Panc1 (cell line): ENCODE measurements around the gene UACA. TPM values are rescaled to one million over a fixed set of nuclear protein-coding genes. Genes with fewer than 3 reads are reported as not detected.

Source experiments
- ATAC-seq: fragments of 200-7000 bp; cut with Tn5 transposase; 2 replicates; pipeline ENCODE4 v1.9.1; 2020; ENCODE audit warnings: mild to moderate bottlenecking, moderate library complexity
- BruUV-seq: library from RNA; stranded (reverse); fragments of 400-500 nt; replicated peaks from 2 replicates; lab custom pipeline; 2021; lab: Mats Ljungman, UMichigan
- CTCF ChIA-PET: fragments of 300-600 bp; sonication (Branson Sonifier 250); formaldehyde crosslinking; loops from one replicate; lab custom pipeline; 2022; ENCODE audit warnings: antibody characterized with exemption; lab: Charles Lee
- POLR2A ChIA-PET: fragments of 300-600 bp; sonication (Branson Sonifier 250); formaldehyde crosslinking; loops from one replicate; lab custom pipeline; 2022; ENCODE audit warnings: antibody characterized with exemption; lab: Charles Lee
- DNase-seq: peaks from one replicate; pipeline ENCODE4 v3.0.0-alpha.2; 2010; ENCODE audit warnings: low read depth, low spot score
- H3K27ac ChIP-seq: 2 replicates; pipeline ENCODE4 v1.5.1; 2011; ENCODE audit warnings: mild to moderate bottlenecking, low read length, inconsistent platforms
- H3K27me3 ChIP-seq: fragments of 200-500 bp; sonication (Bioruptor generic); 2 replicates; pipeline ENCODE4 v1.6.0; 2014; ENCODE audit warnings: low read length, inconsistent platforms; ENCODE audit not compliant: control insufficient read depth, insufficient read depth
- H3K36me3 ChIP-seq: fragments of 200-500 bp; sonication (Bioruptor generic); 2 replicates; pipeline ENCODE4 v1.5.1; 2014; ENCODE audit warnings: inconsistent platforms, mild to moderate bottlenecking, low read length, moderate library complexity; ENCODE audit not compliant: control insufficient read depth, insufficient read depth
- H3K4me1 ChIP-seq: 2 replicates; pipeline ENCODE4 v1.5.1; 2011; ENCODE audit warnings: inconsistent platforms, mild to moderate bottlenecking, low read length, moderate library complexity; ENCODE audit not compliant: control insufficient read depth, insufficient read depth
- H3K4me3 ChIP-seq, 2 experiments: 2 replicates each; pipeline ENCODE4 v1.5.1; 2011 to 2012; ENCODE audit warnings: low read depth in 2 of 2, low read length in 2 of 2, mild to moderate bottlenecking in 2 of 2, inconsistent platforms in 1 of 2, moderate library complexity in 1 of 2
- H3K9me3 ChIP-seq: fragments of 200-500 bp; sonication (Bioruptor generic); 2 replicates; pipeline ENCODE4 v1.5.1; 2014; ENCODE audit warnings: low read depth, mild to moderate bottlenecking, inconsistent platforms, low read length, moderate library complexity; ENCODE audit not compliant: control insufficient read depth, insufficient read depth
- CTCF ChIP-seq: fragments of 450-650 bp; IDR thresholded peaks from 2 replicates; pipeline ENCODE4 v1.5.1; 2017; ENCODE audit warnings: mild to moderate bottlenecking
- POLR2AphosphoS5 ChIP-seq: IDR thresholded peaks from 2 replicates; pipeline ENCODE4 v1.6.1; 2012; ENCODE audit warnings: mild to moderate bottlenecking, low read depth, low read length, moderate library complexity
- SIN3A ChIP-seq: IDR thresholded peaks from 2 replicates; pipeline ENCODE4 v1.6.1; 2012; ENCODE audit warnings: low read depth, mild to moderate bottlenecking, low read length, moderate library complexity, borderline replicate concordance; ENCODE audit not compliant: insufficient read depth
- TCF7L2 ChIP-seq: IDR thresholded peaks from 2 replicates; pipeline ENCODE4 v1.6.1; 2011; ENCODE audit warnings: mild to moderate bottlenecking, low read depth, low read length, inconsistent platforms
- in situ Hi-C: cut with HindIII; loops from 2 replicates; pipeline ENCODE4 v1.10.0; 2016; ENCODE audit warnings: low sequenced_read_pairs, low pct_unique_long_range_greater_than_20kb
- intact Hi-C: fragments of 100-400 bp; cut with micrococcal nuclease; formaldehyde crosslinking; loops from one replicate; pipeline ENCODE4 v1.10.0; 2022; ENCODE audit not compliant: unreplicated experiment
- total RNA-seq: library from RNA; stranded (reverse); gene quantifications from one replicate; pipeline ENCODE4 v1.2.1, GENCODE V29; 2021; ENCODE audit not compliant: unreplicated experiment
- TF ChIP-seq, protein P1 (sequence below), 2 experiments: IDR thresholded peaks; 2 replicates each; pipeline ENCODE4 v1.6.1; 2011 to 2012; ENCODE audit warnings: low read depth in 2 of 2, control low read depth in 1 of 2, low read length in 1 of 2, mild to moderate bottlenecking in 1 of 2, moderate library complexity in 1 of 2; ENCODE audit not compliant: insufficient read depth in 1 of 2

The UACA gene
- total RNA-seq, 1 experiment from 2014 or later, result 303 TPM

DNA sequence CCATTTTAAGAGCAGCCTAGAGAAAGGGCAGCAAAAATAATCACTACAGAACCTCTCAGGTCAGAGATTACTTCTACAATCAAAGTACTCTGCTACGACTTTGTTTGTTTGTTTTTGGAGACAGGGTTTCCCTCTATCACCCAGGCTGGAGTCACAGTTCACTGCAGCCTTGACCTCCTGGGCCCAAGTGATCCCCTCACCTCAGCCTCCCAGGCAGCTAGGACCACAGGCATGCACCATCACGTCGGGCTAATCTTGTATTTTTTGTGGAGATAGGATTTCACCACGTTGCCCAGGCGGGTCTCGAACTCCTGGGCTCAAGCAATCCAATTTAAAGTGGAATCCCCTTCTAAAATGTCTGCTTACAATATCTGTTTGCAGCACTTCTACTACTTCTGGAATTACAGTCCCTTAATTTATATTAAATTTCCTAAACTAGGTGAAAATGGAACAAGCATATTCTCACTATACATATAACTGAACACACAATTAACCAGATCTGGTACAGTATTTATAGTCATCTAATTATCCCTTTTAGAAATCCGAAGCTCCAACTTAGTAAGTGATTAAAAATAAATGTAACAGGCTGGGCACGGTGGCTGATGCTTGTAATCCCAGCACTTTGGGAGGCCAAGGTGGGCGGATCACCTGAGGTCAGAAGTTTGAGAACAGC, 4.4 kb downstream of the UACA start:
- TF ChIP-seq TCF7L2, result no peak
- TF ChIP-seq, protein P1, sequence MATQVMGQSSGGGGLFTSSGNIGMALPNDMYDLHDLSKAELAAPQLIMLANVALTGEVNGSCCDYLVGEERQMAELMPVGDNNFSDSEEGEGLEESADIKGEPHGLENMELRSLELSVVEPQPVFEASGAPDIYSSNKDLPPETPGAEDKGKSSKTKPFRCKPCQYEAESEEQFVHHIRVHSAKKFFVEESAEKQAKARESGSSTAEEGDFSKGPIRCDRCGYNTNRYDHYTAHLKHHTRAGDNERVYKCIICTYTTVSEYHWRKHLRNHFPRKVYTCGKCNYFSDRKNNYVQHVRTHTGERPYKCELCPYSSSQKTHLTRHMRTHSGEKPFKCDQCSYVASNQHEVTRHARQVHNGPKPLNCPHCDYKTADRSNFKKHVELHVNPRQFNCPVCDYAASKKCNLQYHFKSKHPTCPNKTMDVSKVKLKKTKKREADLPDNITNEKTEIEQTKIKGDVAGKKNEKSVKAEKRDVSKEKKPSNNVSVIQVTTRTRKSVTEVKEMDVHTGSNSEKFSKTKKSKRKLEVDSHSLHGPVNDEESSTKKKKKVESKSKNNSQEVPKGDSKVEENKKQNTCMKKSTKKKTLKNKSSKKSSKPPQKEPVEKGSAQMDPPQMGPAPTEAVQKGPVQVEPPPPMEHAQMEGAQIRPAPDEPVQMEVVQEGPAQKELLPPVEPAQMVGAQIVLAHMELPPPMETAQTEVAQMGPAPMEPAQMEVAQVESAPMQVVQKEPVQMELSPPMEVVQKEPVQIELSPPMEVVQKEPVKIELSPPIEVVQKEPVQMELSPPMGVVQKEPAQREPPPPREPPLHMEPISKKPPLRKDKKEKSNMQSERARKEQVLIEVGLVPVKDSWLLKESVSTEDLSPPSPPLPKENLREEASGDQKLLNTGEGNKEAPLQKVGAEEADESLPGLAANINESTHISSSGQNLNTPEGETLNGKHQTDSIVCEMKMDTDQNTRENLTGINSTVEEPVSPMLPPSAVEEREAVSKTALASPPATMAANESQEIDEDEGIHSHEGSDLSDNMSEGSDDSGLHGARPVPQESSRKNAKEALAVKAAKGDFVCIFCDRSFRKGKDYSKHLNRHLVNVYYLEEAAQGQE (IDR thresholded peaks at IDR 0.05; ENCODE audit: insufficient read depth in 1 of 2, low read depth in 2 of 2, low read length in 1 of 2), result no peak
- no peak for TF ChIP-seq POLR2AphosphoS5
- no peak for TF ChIP-seq CTCF
- no peak for TF ChIP-seq SIN3A
- Histone ChIP-seq H3K27me3 (no peaks in the 10 kb centered on the region), H3K4me3 (peak overlapping the region; percentile 47 to 93), H3K9me3 (no peaks in the 10 kb centered on the region), H3K27ac (peak overlapping the region; percentile 91), H3K36me3 (peaks cover 14% of the 10 kb centered on the region), H3K4me1 (peaks cover 45% of the 10 kb centered on the region)
- in situ Hi-C loops, result no loop called here
- intact Hi-C loops, result no loop called here
- BruUV-seq, result no TSS peak
- ChIA-PET CTCF (interaction anchor here (0.6 kb wide), 1 partner anchor 52 kb away, joined by 4 read pairs; no protein-coding TSS in a partner anchor), POLR2A (interaction anchor here (0.5 kb wide), 1 partner anchor 41 kb away, joined by 3 read pairs; no protein-coding TSS in a partner anchor)
- DNase-seq (no peak), ATAC-seq (no peak)

GRCh38 chr15:70757627-70758026, 5.7 kb downstream of the UACA start:
- in situ Hi-C loops, result no loop called here
- H3K27me3 ChIP-seq, result no peaks in the 10 kb centered on the region
- peak overlapping the region in 1 of 2 experiments; percentile 93; a peak in 1 of 4 replicates for H3K4me3 ChIP-seq
- ATAC-seq (no peak), DNase-seq (no peak)
- BruUV-seq, result TSS peak; percentile 0
- ChIA-PET CTCF (interaction anchor here (1.1 kb wide), 1 partner anchor 54 kb away, joined by 4 read pairs; no protein-coding TSS in a partner anchor), POLR2A (no interaction called here)
- intact Hi-C loops, result no loop called here
- H3K9me3 ChIP-seq, result no peaks in the 10 kb centered on the region
- peaks cover 56% of the 10 kb centered on the region for H3K4me1 ChIP-seq
- peaks cover 14% of the 10 kb centered on the region for H3K36me3 ChIP-seq
- TF ChIP-seq TCF7L2 (no peak), CTCF (no peak), SIN3A (no peak), POLR2AphosphoS5 (no peak)
- TF ChIP-seq, protein P1 (IDR thresholded peaks at IDR 0.05; ENCODE audit: insufficient read depth in 1 of 2, low read depth in 2 of 2, low read length in 1 of 2), result no peak
- H3K27ac ChIP-seq, result peak overlapping the region; percentile 91
